ENCODE measurements around the gene ALDOA. TPM values are rescaled to one million over a fixed set of nuclear protein-coding genes. Genes with fewer than 3 reads are reported as not detected.

The ALDOA gene
- total RNA-seq, 1 donor from 2014 or later = 810 TPM

DNA sequence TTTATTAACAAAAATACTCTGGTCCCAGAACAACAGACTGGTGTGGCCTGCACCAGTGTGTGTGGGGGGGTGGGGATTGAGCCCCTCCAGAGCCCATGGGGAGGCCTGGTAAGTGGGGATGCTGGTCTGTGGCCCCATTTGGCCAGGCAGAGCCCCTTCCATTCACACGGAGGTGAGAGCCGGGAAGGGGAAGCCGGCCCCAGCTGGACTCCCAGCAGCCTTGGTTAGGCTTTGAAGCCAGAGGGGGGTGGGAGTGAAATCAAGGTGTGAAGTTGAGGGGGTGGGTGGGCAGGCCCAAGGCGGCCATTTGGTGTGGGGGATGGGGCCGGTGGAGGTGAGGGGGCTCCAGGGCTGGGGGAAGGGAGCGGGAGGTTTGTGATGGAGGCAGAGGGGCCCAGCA lies 20.3 kb downstream of the ALDOA start:
- Histone ChIP-seq H3K27me3 (no peaks in the 10 kb centered on the region), H3K4me1 (peaks cover 5% of the 10 kb centered on the region), H3K4me3 (no peak overlapping the region), H3K36me3 (peaks cover 3 to 44% of the 10 kb centered on the region in 2 donors), H3K27ac (no peak overlapping the region), H3K9me3 (no peaks in the 10 kb centered on the region)
- TF ChIP-seq POLR2A (IDR thresholded peaks at IDR 0.05) (no peak), POLR2AphosphoS5 (IDR thresholded peaks at IDR 0.05; ENCODE audit: insufficient read depth in 1 of 2, low read depth in 1 of 2) (no peak)
- TF ChIP-seq, protein P1, sequence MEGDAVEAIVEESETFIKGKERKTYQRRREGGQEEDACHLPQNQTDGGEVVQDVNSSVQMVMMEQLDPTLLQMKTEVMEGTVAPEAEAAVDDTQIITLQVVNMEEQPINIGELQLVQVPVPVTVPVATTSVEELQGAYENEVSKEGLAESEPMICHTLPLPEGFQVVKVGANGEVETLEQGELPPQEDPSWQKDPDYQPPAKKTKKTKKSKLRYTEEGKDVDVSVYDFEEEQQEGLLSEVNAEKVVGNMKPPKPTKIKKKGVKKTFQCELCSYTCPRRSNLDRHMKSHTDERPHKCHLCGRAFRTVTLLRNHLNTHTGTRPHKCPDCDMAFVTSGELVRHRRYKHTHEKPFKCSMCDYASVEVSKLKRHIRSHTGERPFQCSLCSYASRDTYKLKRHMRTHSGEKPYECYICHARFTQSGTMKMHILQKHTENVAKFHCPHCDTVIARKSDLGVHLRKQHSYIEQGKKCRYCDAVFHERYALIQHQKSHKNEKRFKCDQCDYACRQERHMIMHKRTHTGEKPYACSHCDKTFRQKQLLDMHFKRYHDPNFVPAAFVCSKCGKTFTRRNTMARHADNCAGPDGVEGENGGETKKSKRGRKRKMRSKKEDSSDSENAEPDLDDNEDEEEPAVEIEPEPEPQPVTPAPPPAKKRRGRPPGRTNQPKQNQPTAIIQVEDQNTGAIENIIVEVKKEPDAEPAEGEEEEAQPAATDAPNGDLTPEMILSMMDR (IDR thresholded peaks at IDR 0.05) = no peak
- DNase-seq (ENCODE audit: extremely low spot score in 2 of 2) = no peak
- intact Hi-C loops (cut with DNase I) = no loop called here

GRCh38 chr16:30086291-30087140 lies 21.0 kb downstream of the ALDOA start:
- no peak overlapping the region for H3K27ac ChIP-seq
- no peaks in the 10 kb centered on the region for H3K9me3 ChIP-seq
- peaks cover 3 to 37% of the 10 kb centered on the region in 2 donors for H3K36me3 ChIP-seq
- H3K4me3 ChIP-seq = no peak overlapping the region
- TF ChIP-seq POLR2A (IDR thresholded peaks at IDR 0.05) (no peak), POLR2AphosphoS5 (IDR thresholded peaks at IDR 0.05; ENCODE audit: insufficient read depth in 1 of 2, low read depth in 1 of 2) (no peak)
- TF ChIP-seq, protein P1 (IDR thresholded peaks at IDR 0.05) = no peak
- intact Hi-C loops (cut with DNase I) = no loop called here
- H3K27me3 ChIP-seq = no peaks in the 10 kb centered on the region
- DNase-seq (ENCODE audit: extremely low spot score in 2 of 2) = no peak
- peaks cover 12% of the 10 kb centered on the region for H3K4me1 ChIP-seq

DNA sequence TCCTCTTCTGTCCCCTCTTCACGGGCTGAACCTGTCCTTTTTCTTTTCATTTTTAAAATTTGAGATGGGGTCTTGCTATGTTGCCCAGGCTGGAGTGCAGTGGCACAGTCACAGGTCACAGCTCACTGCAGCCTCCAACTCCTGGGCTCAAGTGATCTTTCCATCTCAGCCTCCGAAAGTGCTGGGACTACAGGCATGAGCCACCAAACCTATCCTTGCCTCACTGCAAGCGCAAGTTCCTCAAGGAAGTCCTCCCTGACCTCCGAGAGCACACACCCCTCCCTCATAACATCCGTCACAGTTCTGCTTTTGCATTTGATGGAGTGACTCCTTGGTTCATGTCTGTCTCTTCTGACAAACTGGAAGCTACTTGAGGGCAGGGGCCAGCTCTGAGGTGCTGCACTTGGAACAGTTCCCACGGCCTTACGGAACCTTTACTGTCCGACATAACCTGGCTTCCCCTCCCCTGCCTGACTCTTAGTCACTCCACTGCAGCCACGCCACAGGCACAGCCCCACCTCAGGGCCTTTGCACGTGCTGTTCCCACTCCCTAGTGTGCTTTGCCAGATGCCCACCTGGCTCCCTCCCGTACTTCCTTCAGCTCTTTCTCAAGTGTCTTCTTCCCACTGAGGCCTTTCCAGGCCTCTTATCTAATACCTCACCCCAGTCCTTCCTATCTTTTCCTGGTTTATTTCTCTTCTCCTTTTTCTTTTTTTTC lies 21.8 kb downstream of the ALDOA start:
- Histone ChIP-seq H3K4me1 (peaks cover 17% of the 10 kb centered on the region), H3K4me3 (no peak overlapping the region), H3K36me3 (peaks cover 3 to 29% of the 10 kb centered on the region in 2 donors), H3K9me3 (no peaks in the 10 kb centered on the region), H3K27ac (no peak overlapping the region), H3K27me3 (no peaks in the 10 kb centered on the region)
- no peak for DNase-seq (ENCODE audit: extremely low spot score in 2 of 2)
- TF ChIP-seq, protein P1 (IDR thresholded peaks at IDR 0.05) = no peak
- TF ChIP-seq POLR2A (IDR thresholded peaks at IDR 0.05) = no peak
- no peak for TF ChIP-seq POLR2AphosphoS5 (IDR thresholded peaks at IDR 0.05; ENCODE audit: insufficient read depth in 1 of 2, low read depth in 1 of 2)
- intact Hi-C loops (cut with DNase I) = no loop called here

GRCh38 chr16:30088237-30088831 lies 22.8 kb downstream of the ALDOA start:
- Histone ChIP-seq H3K27me3 (no peaks in the 10 kb centered on the region), H3K4me3 (no peak overlapping the region), H3K9me3 (no peaks in the 10 kb centered on the region), H3K36me3 (peaks cover 0 to 21% of the 10 kb centered on the region in 2 donors), H3K4me1 (peaks cover 27% of the 10 kb centered on the region), H3K27ac (no peak overlapping the region)
- intact Hi-C loops (cut with DNase I) = no loop called here
- no peak for DNase-seq (ENCODE audit: extremely low spot score in 2 of 2)
- TF ChIP-seq POLR2A (IDR thresholded peaks at IDR 0.05) = no peak
- TF ChIP-seq POLR2AphosphoS5 (IDR thresholded peaks at IDR 0.05; ENCODE audit: insufficient read depth in 1 of 2, low read depth in 1 of 2) = no peak
- TF ChIP-seq, protein P1 (IDR thresholded peaks at IDR 0.05) = no peak

All from vagina (tissue), 2 donors.